Amygdala (tissue), 56 donors: ENCODE data around the gene RRP12.
"Not testable (repeated sequence)": the region's sequence is repeated elsewhere in the genome, so short reads cannot be mapped to it uniquely, and the experiment has no call there.

Experiments
- DNase-seq, 56 donors: peaks; one replicate each; lab custom pipeline; 2025; lab: John Stamatoyannopoulos, UW

RRP12 gene

DNA sequence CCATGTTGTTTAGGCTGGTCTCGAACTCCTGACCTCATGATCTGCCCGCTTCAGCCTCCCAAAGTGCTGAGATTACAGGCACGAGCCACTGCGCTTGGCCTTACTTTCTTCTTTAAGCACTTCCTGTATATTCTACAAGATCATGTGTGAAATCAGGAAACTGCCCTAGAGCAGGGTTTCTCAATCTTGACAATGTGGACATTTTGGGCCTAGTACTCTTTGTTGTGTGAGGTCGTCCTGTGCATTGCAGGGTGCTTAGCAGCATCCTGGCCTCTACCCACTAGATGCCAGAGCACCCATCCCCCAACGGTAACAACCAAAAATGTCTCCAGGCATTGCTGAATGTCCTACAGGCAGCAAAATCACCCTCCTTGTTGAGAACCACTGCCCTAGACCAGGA, 24.7 kb downstream of the RRP12 start:
- DNase-seq: no peak

GRCh38 chr10:97373456-97373855, 27.7 kb downstream of the RRP12 start:
- no peak for DNase-seq

GRCh38 chr10:97372233-97372875, 28.8 kb downstream of the RRP12 start:
- no peak for DNase-seq

DNA sequence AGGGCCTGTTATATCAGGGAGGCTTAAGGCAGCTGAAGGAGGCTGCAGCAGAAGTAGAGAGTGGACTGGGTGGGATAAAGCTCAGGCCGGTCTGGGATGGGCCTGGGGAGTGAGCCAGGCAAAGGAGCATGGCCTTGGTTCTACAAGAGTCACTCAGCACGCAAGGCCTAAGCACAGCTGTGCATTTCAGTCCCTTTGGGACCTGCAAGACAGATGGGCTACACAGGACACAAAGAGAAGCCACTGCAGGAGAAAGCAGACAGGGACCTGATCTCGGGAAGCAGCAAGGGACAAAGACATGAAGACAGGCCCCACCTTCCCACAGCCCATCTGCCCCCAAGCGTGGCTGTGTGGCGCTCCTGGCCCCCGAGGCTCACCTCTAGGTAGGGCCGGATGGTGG, 29.4 kb downstream of the RRP12 start:
- DNase-seq: no peak

DNA sequence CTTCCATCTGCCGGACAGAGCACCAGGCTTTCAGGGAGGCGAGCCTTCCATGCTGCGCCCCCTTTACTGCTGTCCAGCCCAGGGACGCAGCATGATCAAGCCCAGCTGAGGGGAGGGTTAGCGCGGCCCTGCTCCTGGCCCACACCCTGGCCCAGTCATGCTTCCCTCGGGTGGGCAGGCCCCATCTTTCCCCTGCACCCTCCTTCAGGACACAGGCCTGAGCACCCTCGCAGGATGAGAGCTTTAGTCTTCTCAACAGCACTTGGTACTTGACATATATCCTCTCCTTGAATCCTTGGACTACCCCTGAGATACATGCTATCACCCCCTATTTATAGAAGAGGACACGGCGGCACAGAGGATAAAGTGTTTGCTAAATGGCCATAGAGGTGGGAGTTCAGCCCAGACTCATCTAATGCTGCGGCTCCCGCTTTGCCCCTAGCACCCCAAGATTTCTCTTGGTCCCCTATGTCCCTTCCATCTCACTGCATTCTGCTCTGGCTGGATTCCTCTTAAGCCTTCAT, 34.0 kb downstream of the RRP12 start:
- no peak for DNase-seq

GRCh38 chr10:97366572-97366971, 34.6 kb downstream of the RRP12 start:
- DNase-seq: no peak

- DNase-seq: no peak
Observed at GRCh38 chr10:97365761-97366351, 35.3 kb downstream of the RRP12 start.

GRCh38 chr10:97363071-97363470, 38.1 kb downstream of the RRP12 start:
- DNase-seq: no peak

DNA sequence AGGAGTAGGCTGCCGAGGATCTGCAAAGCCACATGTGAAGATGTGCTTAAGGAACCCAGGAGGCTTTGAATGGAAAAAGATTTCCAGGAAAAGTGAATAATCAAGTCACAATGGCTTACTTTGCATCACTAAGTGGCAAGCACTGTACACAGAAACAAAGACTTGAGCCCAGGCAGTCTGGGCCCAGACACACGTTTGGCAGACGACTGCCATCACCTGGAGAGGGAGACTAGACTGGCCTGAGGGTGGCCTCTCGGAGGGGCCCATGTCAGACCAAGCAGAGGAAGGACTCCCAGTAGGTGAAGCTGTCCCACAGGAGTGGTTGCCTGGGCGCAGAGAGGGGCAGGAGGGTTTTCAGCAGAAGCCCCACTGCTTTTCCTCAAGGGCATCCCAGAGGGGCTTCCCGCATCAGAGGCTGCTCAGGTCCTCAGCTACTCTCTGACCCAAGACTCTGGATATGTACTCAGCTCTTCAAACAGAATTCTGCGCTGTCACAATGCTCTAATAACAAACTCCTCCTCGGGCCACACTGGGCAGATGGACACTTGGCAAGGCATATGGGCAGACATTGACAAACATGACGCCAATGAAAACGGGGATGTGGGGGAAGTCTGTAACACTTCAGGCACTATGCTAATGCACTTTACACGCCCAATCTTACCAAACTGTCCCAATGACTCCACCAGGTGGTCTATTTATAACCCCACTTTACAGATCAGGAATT, 38.7 kb downstream of the RRP12 start:
- DNase-seq: no peak

DNA sequence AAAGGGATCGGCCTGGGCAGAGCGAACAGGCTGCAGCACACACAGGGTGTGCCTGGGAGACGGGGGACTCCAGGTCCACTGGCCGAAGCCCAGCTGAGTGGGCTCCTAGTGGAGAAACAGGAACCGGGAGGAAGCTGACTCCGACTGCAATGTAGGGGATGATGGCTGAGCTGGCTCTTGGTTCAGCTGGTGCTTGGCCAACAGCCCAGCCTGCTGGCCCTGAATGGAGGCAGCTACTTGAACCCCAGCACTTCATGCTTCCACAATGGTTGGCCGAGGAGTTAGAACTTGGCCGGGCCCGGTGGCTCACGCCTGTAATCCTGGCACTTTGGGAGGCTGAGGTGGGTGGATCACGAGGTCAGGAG, 39.6 kb downstream of the RRP12 start:
- peak in 1 of 56 donors; percentile 5 for DNase-seq

- no peak for DNase-seq
Observed at GRCh38 chr10:97360705-97361536, 40.2 kb downstream of the RRP12 start.

DNA sequence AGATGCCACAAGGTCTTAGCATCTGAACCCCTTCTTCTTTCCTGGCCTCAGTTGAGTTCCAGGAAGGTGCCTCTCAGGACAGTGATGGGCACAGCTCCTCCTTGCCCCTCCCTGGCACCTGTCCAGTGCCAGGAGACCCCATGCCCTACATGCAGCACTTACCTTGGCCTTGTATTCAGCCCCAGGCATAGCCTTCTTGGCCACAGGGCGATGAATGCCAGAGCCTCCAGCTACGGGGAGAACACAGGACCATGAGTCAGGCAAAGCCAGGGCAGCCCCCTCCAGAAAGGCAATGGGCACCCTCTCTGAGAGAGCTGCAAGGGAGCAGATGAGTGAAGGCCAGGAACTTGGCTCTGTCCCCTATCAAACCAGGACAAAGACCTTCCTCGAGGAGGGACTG, 42.4 kb downstream of the RRP12 start:
- DNase-seq: no peak

DNA sequence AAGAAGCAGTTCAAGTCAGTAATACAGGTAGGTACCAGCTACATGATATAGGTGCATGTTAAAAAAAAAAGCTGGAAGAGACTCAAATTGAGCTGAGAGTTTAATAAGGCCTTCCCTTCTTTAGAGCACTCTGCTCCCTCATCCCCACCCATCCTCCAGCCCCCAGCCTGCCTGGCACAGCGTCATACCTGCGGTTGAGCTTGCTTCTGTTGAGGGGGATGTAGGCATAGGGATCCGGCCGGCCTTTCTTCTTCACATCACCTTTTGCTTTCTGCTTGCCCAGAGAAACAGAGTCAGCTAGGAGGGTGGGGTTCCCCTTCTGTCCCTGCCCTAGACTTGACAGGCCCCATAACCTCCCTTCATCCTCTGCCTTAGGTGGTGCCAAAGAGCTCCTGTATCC, 42.8 kb downstream of the RRP12 start:
- DNase-seq: no peak

DNA sequence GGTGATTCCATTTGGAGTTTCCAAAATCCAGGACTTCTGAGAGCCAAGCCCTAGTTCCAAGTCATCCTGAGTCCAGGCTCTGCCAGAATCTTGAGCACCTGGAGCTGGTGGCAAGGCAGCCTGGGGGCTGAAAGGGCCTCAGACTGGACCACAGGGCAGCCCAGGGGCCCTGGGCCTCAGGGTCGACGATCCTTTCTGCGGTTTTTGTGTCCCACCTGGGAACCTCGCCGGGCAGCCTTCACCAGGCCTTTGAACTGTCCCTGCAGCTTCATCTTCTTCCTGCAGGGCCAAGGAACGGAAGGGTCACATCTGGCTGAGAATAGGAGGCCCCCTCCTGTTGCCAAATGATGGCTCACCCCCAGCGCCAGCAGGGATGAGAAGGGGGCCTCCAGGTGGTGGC, 44.2 kb downstream of the RRP12 start:
- no peak for DNase-seq

DNA sequence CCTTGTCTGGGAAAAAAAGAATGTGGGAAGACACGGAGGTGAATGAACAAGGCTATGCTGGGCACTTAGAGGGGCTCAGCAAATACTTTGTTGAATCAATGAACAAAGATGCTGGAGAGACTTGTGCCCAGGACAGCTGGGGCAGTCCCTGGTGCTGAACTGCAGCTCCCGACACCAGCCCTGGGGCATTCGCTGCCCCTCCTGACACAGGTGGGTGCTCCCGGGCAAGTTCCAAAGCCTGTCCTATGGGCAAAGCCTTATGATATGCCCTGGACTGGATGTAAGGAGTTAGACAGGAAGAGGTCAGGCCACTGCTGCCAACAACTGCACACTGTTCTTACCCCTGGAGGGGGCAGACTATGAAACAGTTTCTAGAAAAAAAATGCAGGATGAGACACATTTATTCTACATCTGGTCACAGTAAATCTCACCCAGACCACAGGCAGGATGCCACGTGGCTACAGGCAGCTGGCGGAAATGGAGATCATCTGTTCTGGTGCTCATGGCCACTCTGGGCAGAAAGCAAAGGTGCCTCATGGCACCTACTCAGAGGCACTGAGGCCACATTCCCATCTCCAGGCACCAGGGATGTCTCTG, 44.7 kb downstream of the RRP12 start:
- DNase-seq: no peak

GRCh38 chr10:97355571-97355975, 45.6 kb downstream of the RRP12 start:
- DNase-seq: peak in 16 of 56 donors; percentile 8 to 59 (median 16)

DNA sequence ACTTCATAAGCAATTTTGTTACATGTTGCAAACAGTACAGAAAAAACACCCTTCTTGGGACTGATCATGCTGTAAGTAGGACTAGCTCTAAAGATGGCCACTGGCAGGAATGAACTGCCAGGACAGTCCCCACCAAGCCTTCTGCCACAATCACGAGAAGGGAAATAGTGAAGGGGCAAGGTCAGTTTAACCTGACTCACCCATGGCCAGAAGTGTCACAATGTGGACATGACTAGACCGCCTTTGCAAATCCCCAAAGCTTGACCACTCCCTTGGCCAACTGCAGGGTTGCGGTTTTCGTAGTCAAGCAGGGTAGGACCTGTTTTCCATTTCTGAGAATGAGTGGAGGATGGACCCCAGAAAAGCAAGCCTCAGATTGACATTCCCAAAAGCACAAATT, 47.2 kb downstream of the RRP12 start:
- no peak for DNase-seq

- DNase-seq: no peak
Observed at GRCh38 chr10:97349752-97350513, 51.2 kb downstream of the RRP12 start.

DNA sequence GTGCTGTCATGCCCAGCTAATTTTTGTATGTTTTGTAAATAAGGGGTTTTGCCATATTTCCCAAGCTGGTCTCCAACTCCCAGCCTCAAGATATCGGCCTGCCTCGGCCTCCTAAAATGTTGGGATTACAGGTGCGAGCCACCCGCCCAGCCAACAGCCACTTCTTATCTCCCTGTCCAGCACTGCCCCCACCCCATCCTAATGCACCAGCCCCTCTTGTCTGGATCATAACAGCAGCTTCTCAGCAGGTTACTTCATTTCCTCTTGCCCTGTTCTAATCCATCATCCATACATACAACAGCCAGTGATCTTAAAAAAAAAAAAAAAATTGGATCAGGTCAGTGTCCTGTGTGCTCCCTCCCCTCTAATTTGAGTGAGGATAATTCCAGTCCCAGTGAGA, 53.8 kb downstream of the RRP12 start:
- DNase-seq: no peak

DNA sequence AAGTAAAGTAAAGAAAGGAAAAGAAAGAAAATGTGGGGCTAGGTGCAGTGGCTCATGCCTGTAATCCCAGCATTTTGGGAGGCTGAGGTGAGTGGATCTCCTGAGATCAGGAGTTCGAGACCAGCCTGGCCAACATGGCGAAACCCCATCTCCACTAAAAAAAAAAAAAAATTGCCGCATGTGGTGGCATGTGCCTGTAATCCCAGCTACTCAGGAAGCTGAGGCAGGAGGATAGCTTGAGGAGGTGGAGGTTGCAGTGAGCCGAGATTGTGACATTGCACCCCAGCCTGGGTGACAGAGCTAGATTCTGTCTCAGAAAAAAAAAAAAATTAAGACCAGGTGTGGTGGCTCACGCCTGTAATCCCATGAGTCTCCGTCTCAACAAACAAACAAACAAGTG, 57.5 kb downstream of the RRP12 start:
- not testable (repeated sequence) for DNase-seq
